CD4-positive, alpha-beta T cell treated with Interleukin-1 beta for 1 hour (primary cell): ENCODE data around the gene ZNF639.

Source experiments
- DNase-seq, 2 donors: peaks; one replicate each; pipeline ENCODE4 v3.0.0-alpha.2; 2020 to 2022

The ZNF639 gene

GRCh38 chr3:179321668-179322285 is 1.1 kb upstream of the ZNF639 start:
- DNase-seq, result peak in 1 of 2 donors; percentile 26

GRCh38 chr3:179323197-179324110 is 623 bp downstream of the ZNF639 start:
- peak; percentile 62 to 65 for DNase-seq

DNA sequence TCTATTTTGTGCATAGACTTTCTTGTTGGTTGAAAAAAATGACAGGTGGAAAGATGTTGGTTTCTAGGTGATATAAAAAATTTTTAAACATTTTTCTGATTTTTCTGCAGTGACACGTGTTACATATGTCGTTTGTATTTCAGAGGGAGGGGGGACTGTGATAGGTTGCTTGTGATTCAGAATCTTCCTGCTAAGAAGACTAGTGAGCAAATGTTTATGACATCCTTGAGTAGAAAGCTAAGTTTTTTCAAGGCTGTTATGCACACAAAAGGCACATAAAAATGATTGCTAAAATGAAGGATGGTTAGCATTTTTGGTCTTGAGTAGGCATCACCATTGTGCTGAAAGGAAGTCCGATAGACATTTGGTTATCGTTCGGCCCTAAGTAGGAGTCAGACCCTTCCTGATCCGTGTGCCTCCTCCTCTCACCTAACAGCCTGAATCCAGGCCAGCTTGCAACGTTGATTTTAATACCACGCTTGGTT is 1.5 kb downstream of the ZNF639 start:
- peak in 1 of 2 donors; percentile 36 for DNase-seq

DNA sequence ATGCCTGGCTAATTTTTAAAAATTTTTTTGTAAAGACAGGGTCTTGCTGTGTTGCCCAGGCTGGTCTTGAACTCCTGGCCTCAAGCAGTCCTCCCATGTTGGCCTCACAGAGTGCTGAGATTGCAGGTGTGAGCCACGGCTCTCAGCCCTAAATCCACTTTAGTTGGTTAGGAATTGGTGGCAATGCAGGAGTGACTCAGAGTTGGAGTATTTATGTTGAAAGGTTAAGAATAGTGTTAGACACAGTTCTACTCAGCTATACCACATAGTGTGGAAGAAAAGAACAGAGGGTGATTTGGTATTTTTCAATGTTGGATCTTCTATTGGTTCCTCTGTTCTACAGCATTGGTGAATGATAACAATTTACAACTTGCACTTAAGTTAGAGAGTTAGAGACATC is 7.6 kb downstream of the ZNF639 start:
- no peak for DNase-seq

DNA sequence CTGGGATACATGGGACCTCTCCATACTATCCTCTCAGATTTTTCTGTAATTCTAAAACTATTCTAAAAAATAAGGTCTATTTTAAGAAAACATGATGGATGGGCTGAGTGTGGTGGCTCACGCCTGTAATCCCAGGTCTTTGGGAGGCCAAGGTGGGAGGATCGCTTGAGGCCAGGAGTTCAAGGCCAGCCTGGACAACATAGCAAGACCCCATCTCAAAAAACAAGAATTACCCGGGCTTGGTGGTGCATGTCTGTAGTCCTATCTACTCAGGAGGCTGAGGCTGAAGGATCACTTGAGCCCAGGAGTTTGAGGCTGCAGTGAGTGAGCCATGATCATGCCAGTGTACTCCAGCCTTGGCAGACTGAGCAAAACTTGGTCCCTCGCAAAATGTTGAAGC is 9.4 kb downstream of the ZNF639 start:
- DNase-seq, result no peak

- no peak for DNase-seq
Observed at GRCh38 chr3:179333084-179333483, 10.3 kb downstream of the ZNF639 start.

- no peak for DNase-seq
Observed at GRCh38 chr3:179336345-179336929, 13.6 kb downstream of the ZNF639 start.

DNA sequence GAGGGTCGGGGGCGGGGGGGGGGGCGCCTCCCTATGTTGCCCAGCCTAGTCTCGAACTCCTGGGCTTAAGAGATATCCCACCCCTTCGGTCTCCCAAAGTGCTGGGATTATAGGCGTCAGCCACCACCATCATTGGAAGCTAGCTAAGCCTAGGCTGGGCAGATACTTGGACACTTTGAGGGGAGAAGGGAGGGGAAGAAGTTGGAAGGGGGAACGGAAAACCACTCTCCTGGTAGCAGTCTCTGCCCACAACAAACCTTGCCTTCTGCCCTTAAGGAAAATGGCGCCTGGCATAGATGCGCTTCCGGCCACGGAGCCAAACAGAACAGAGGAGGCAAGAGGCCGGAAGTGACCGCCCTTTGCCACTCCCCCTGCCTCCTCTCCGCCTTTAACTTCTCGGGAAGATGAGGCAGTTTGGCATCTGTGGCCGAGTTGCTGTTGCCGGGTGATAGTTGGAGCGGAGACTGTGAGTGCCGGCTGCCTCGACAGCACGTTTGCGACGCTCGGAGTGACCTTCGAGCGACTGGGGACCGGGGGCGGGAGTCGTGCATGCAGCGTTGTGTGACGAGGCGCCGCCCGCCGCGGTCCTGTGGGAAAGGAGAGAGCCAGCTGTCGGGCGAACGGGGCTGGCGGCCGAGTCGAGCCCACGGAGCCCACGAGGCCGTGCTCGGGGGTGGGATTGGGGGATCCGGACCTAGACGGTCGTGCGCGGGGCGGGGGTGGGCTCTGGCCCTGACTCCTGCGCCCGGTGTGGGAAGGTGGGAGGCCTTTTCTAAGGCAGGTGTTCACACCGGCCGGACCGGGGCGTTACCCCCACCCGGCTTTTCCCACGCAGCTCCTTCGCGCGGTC is 24.7 kb downstream of the ZNF639 start, which contains the start of gene MFN1:
MFN1 (plus strand) TSS at position 365 of the 850 bp plus-strand sequence. CDS start 1,143 bp downstream, outside the sequence.
- DNase-seq, result peak; percentile 90 to 92

- DNase-seq, result peak in 1 of 2 donors; percentile 7
Observed at GRCh38 chr3:179348325-179349013, 25.6 kb downstream of the ZNF639 start.

DNA sequence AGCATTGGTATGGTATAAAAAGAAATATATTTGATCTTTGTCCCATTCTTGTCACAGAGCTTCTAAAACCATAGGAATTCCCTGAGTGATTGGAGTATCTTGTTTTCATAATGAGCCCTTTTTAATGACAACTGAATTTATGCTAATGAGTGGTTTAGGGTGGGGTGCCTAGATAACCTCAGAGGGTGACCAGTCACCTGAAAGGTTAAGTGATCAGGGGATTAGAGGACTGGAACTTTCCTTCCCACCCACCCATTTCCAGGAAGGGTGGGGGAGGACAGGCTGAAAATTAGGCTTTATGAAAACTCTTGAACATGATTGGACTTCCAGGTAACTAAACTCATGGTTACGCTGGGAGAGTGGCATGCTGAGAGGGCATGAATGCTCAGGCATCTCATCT is 33.2 kb downstream of the ZNF639 start:
- no peak for DNase-seq

- no peak for DNase-seq
Observed at GRCh38 chr3:179363332-179363731, 40.5 kb downstream of the ZNF639 start.

GRCh38 chr3:179369621-179370020 is 46.8 kb downstream of the ZNF639 start:
- no peak for DNase-seq

DNA sequence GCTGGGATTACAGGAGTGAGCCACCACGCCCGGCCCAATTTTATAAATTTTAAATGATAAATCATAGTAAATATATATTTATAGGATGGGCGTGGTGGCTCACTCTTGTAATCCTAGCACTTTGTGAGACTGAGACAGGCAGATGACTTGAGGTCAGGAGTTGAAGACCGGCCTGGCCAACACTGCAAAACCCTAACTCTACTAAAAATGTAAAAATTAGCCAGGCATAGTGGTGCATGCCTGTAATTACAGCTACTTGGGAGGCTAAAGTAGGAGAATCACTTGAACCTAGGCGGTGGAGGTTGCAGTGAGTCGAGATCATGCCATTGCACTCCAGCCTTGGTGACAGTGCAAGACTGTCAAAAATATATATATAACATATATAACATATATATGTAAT is 51.1 kb downstream of the ZNF639 start:
- DNase-seq, result no peak

DNA sequence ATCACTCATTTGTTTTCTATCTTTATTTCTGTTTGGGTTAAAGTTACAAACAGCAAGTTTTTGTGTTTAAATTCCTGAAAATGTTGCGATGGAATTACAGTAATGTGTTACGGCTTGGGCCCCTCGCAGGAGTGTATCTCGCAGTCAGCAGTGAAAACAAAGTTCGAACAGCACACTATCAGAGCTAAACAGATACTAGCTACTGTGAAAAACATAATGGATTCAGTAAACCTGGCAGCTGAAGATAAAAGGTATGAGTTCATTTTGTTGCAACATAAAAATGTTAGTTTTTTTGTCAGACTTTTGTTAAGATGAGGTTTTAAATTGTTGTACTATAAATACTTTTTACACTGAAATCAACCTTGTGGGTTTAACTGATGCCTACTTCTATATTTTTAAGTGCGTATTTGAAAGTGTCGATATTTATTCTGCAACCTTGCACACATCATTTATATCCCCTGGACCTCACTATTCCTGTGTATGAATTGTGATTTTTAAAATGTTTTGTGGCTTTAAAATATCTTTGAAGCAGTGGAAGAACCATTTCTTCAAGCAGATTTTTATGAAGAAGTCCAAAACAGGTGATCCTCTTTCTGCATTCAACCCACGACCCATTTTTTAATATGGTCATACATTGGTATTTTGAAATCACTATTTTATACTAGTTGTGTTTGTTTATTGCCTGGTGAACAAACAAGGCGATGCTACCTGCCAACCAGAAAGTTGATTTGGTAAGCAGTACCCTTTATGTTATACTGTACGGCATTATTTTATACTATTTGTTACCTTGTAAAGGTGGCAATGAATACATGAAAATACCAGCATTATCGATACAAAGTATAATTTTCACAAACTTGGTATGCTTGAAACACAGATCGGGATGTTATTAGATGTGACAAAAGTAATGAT is 52.5 kb downstream of the ZNF639 start:
- DNase-seq, result no peak

GRCh38 chr3:179376474-179376873 is 53.6 kb downstream of the ZNF639 start:
- no peak for DNase-seq
